Dendritic cell treated with granulocyte-macrophage colony-stimulating factor and Interleukin-4, amounts not matched to agents 40 ng/mL and 50 ng/mL, for 4 days (primary cell): Measurements from ENCODE around the gene ITGA5.

Source experiments
- H3K27ac Mint-ChIP-seq: one replicate; pipeline ENCODE4 v1.8.0; 2022; ENCODE audit warnings: mild to moderate bottlenecking, mixed read lengths
- H3K27me3 Mint-ChIP-seq: one replicate; pipeline ENCODE4 v1.8.0; 2022; ENCODE audit warnings: mild to moderate bottlenecking, mixed read lengths
- H3K36me3 Mint-ChIP-seq: one replicate; pipeline ENCODE4 v1.8.0; 2022; ENCODE audit warnings: low read depth, mixed read lengths
- H3K4me1 Mint-ChIP-seq: one replicate; pipeline ENCODE4 v1.8.0; 2022; ENCODE audit warnings: low read depth, mixed read lengths
- H3K4me3 Mint-ChIP-seq: one replicate; pipeline ENCODE4 v1.8.0; 2022; ENCODE audit warnings: mild to moderate bottlenecking, moderate library complexity, mixed read lengths
- H3K9me3 Mint-ChIP-seq: one replicate; pipeline ENCODE4 v1.8.0; 2022; ENCODE audit warnings: mixed read lengths
- intact Hi-C: fragments of 100-400 bp; cut with micrococcal nuclease; formaldehyde crosslinking; loops from one replicate; pipeline ENCODE4 v1.15.0; 2022

The ITGA5 gene

DNA sequence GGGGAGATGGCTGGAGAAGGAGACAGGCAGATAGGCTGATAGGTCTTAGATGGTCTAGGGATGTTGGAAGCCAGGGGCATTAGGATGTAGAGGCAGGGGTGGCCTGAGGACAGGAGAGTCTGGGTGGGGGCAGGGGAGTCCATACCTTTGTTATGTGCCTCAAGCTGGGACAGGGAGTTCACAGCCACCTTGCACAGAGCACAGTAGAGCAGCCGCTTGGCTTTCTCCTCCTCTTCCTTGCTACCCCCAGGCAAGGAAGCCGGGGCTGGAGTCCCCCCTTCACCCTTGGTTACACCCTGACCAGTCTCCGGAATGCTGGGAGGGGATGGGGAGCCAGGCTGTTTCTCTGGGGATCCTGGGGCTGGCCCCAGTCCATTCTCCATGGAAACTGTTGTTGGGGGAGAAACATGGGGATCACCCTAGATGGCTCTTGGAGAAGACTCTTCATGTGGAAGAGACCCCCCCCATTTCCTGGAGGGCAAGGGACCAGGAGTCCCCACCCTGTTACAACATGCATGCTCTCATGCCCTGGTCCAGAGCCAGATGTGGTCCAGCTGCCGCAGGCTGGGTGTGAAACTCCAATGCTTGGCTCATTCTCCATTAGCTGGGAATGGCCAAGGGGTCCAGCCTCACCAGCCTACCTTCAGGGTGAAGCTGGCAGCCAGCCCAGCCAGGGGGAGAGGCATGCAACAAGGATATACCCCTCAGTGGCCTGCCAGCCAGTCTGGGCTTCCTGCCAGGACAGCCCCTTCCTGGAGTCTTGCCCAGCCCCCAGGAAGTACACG is 47.5 kb downstream of the ITGA5 start:
- Mint-ChIP-seq H3K9me3 (no peaks in the 10 kb centered on the region), H3K4me1 (peaks cover 94% of the 10 kb centered on the region), H3K27me3 (no peaks in the 10 kb centered on the region), H3K36me3 (peaks cover 77% of the 10 kb centered on the region), H3K27ac (no peak overlapping the region), H3K4me3 (no peak overlapping the region)
- intact Hi-C loops, result no loop called here

DNA sequence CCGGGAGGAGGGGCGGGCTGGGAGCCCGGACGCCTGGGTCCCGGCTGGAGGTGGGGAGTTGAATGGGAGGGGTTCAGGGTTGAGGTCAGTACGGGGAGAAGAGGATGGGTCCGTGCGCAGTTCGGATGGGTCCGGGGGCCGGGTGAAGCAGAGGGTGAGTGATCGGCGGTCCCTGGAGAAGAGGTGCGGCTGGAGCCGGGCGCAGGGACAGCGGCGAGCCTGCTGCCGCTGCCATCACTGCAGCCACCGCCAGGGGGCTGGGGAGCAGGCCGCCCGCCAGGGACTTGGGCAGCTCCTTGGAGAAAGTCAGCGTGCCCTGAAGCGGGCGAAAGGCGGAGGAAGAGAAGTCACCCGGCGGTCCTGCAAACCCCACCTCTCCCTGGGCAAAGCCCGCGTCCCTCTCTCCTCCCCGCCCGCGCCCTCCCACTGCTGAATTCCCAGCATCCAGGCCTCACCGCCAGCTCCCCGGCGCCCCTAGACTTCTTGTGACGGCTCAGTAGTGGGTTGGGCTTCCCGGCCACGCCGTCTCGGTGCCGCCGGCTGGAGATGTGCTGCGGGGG is 48.8 kb downstream of the ITGA5 start:
- Mint-ChIP-seq H3K4me1 (peaks cover 81% of the 10 kb centered on the region), H3K9me3 (no peaks in the 10 kb centered on the region), H3K27ac (no peak overlapping the region), H3K4me3 (no peak overlapping the region), H3K27me3 (no peaks in the 10 kb centered on the region), H3K36me3 (peaks cover 65% of the 10 kb centered on the region)
- intact Hi-C loops, result no loop called here

DNA sequence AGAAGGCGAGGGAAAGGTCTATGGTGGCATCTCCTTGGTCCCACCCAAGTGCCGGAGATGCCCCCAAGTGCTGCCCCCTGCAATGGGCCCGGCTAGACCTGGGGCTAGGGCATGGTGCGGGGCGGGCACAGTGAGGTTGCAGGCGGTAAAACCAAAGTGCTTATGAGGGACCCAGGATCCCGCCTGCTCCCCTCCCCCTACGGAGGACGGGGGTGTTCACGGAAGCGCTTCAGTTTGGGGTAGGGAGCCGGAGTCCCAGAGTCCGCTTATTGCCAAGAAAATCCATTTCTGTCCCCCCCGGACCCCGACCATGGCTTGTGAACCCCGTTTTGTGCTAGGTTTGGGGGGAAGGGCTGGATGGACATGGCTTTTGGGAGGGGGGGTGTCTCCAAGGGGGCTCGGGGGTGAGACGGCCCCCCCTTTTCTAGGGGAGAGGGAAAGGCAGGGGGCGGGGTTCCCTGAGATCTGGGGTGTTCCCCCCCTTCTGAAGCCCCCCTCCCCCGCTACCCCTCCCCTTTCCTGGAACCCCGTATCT is 49.4 kb downstream of the ITGA5 start:
- H3K27ac Mint-ChIP-seq, result peak overlapping the region; percentile 58
- peaks cover 80% of the 10 kb centered on the region for H3K4me1 Mint-ChIP-seq
- H3K9me3 Mint-ChIP-seq, result no peaks in the 10 kb centered on the region
- peaks cover 59% of the 10 kb centered on the region for H3K36me3 Mint-ChIP-seq
- H3K4me3 Mint-ChIP-seq, result no peak overlapping the region
- no peaks in the 10 kb centered on the region for H3K27me3 Mint-ChIP-seq
- intact Hi-C loops, result loop anchor here (2.0 to 5.0 kb wide), 3 partner anchors 33 to 75 kb away; partner anchors contain the start of gene COPZ1

DNA sequence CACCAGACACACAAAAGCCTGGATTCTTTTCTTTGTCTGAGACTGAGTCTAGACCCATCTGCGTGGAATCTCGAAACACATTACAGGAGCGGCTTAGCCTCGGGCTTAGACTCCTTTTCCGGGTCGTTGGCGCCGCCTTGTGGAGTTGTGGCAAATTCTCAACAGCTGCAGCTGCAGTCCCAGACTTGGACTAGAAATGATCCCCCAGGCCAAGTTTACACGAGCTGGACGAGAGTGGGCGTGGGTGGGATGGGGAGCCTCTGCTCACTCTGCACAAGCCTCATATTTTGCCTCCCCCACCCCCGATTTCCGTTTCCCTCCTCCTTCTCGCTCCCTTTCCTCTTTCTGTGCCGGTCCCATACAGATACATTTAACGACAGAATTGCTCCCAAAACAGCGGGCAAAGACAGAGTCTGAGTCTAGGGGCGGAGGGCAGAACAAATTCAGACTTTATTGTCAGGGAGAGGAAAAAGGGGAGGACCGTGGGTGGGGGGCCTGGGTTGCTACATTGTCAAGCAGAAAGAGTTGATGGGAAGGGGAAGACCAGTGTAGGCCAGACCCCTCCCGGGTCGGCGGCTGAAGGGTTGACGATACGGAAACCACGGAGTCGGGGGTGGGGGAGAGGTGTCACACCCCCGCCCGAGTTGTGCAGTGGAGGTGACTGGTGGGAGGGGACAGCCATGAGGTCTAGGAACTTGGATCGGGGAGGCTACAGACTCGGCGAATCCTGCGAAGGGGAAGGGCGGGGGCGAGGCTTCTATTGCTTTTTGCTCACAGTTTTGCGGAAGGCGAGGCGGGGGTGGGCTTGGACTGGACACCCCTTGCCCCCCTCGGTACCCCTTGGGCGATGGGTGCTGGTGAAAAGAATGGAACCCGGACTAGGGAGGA is 50.1 kb downstream of the ITGA5 start:
- intact Hi-C loops, result loop anchor here (2.0 to 5.0 kb wide), 3 partner anchors 32 to 74 kb away; partner anchors contain the start of gene COPZ1
- Mint-ChIP-seq H3K4me1 (peaks cover 80% of the 10 kb centered on the region), H3K27ac (peak overlapping the region; percentile 58), H3K27me3 (no peaks in the 10 kb centered on the region), H3K36me3 (peaks cover 52% of the 10 kb centered on the region), H3K9me3 (no peaks in the 10 kb centered on the region), H3K4me3 (peak overlapping the region; percentile 18)

DNA sequence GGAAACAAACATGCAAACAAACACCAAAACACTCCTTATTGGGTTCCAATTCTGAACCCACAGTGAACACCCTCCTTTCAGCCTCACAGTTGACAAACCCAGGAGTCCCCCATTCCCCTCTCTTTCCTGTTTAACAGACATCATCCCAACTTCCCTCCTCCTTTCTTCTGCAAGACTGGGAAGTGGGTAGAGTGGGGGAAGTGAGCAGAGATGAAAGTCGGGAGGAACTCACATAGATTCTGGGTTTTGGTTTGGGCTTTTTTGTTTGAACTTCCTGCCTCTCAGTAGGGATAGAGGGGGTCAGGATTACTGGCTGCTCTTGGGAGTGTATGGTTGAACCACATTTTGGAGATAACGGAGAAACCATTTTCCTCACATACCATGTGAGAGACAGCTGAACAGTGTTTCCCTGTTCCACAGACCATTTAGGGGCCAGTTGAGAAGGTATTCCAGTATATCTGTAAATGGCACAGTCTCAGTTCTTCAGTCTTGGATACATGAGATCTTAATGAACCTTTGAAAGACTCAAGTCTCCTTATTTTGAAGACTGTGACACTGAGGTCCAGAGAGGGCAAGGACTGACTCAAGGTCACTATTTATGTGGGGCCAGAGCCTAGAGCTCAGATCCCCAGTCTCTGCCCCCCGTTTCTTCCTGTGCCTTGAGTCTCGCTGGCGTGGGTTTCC is 50.9 kb downstream of the ITGA5 start:
- no peaks in the 10 kb centered on the region for H3K27me3 Mint-ChIP-seq
- intact Hi-C loops, result loop anchor here (2.0 to 5.0 kb wide), 3 partner anchors 31 to 73 kb away; partner anchors contain the start of gene COPZ1
- peak overlapping the region; percentile 58 for H3K27ac Mint-ChIP-seq
- peaks cover 44% of the 10 kb centered on the region for H3K36me3 Mint-ChIP-seq
- H3K9me3 Mint-ChIP-seq, result no peaks in the 10 kb centered on the region
- H3K4me3 Mint-ChIP-seq, result peak overlapping the region; percentile 2
- peaks cover 80% of the 10 kb centered on the region for H3K4me1 Mint-ChIP-seq

DNA sequence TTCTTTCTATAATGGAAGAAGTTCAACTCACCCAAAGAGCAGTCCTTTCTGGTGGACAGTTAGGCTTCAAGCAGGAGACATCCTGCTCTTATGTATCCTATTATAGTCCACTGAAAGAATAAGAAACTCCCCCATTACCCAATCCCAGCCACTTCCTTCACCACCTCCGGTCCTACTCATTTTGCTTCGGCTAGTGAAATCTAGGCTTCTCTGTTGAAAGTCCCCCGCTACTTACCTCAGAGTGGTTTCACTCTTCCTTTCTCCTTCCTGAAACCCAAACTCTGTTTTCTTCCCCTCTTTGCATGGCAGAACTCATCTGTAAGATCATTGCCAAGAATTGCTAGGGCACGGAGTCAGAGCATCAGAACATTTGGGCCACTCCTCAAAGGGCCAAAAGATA is 54.7 kb downstream of the ITGA5 start, which contains the start of gene GPR84:
Gene GPR84 (minus strand): TSS at position 74 of the 400 bp plus-strand sequence. CDS start 635 bp downstream, outside the sequence.
- Mint-ChIP-seq H3K4me3 (peak within 1 kb of the TSS; percentile 35), H3K27ac (peak within 1 kb of the TSS; percentile 72)

DNA sequence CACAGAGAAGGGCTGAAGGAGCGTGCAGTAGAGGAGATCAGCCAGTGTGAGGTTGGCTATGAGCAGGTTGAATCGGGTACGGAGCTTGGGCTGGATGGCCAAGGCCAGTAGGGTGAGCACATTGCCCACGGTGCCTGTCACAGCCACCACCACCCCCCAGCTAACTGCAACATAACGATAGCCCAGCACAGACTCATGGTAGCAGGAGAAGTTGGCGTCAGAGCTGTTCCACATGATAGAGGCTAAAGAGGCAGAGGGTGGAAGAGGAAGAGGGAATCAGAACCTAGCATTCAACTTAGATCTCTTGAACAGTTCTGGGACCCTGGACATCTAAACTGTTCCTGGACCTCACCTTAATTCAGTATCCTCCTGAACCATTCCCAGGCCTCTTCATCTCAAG is 55.4 kb downstream of the ITGA5 start:
- no peaks in the 10 kb centered on the region for H3K36me3 Mint-ChIP-seq
- H3K4me1 Mint-ChIP-seq, result peaks cover 55% of the 10 kb centered on the region
- no peaks in the 10 kb centered on the region for H3K9me3 Mint-ChIP-seq
- peak overlapping the region; percentile 72 for H3K27ac Mint-ChIP-seq
- H3K4me3 Mint-ChIP-seq, result peak overlapping the region; percentile 30
- intact Hi-C loops, result loop anchor here (5.0 kb wide), 1 partner anchor 141 kb away; no protein-coding TSS in a partner anchor
- no peaks in the 10 kb centered on the region for H3K27me3 Mint-ChIP-seq

More for the DNA sequence above, 54.7 kb downstream of the ITGA5 start, which contains the start of gene GPR84:
- Mint-ChIP-seq H3K4me1 (peaks cover 63% of the 10 kb centered on the region), H3K9me3 (no peaks in the 10 kb centered on the region), H3K36me3 (peaks cover 6% of the 10 kb centered on the region), H3K27me3 (no peaks in the 10 kb centered on the region)
- intact Hi-C loops, result loop anchor here (5.0 kb wide), 1 partner anchor 142 kb away; no protein-coding TSS in a partner anchor

DNA sequence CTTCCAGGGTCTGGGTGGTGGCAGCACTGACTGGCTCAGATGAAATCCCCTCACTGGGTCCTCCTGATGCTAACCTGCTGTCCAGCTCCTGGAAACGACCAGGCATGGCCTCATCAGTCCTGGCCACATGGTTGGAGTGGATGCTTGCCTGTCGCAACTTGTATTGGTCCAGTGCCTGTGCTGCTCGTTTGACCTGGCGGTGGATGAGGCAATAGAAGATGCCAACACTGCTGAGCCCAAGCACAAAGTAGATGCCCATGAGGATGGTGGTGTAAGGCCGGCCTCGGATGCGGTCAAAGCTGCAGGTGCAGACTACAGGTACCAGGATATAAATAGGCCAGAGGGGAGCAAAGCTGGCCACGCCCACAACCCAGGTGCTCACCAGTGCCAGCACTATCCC is 56.0 kb downstream of the ITGA5 start:
- Mint-ChIP-seq H3K4me1 (peaks cover 49% of the 10 kb centered on the region), H3K27me3 (no peaks in the 10 kb centered on the region), H3K36me3 (no peaks in the 10 kb centered on the region), H3K9me3 (no peaks in the 10 kb centered on the region), H3K27ac (peak overlapping the region; percentile 72), H3K4me3 (peak overlapping the region; percentile 30)
- intact Hi-C loops, result loop anchor here (5.0 kb wide), 1 partner anchor 141 kb away; no protein-coding TSS in a partner anchor

DNA sequence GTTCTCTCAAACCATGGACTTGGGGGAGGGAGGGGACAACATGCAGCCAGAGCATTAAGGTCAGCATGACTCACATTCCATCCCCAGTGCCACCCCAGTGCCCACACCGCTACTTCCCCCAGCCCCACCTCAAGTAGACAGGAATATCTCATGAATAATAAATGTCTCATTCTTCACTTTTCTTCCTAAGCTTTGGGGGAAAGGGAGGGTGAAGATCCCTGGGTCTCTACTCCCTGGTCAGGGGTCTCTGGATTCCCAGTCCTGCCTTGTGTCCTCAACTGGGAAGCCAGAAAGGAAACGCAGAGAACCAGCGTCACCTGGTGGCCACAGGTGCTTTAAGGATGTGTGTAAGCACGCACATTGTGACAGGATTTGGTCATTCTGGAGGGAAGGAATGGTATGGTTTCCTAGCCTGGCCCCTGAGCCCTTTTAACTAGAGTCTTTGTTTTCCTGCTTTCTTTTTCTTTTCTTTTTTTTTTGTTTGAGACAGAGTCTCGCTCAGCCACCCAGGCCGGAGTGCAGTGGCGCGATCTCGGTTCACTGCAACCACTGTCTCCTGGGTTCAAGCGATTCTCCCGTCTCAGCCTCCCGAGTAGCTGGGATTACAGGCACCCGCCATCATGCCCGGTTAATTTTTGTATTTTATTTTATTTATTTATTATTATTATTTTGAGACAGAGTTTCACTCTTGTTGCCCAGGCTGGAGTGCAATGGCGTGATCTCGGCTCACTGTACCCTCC is 58.2 kb downstream of the ITGA5 start:
- intact Hi-C loops, result loop anchor here (5.0 kb wide), 1 partner anchor 139 kb away; no protein-coding TSS in a partner anchor
- Mint-ChIP-seq H3K9me3 (no peaks in the 10 kb centered on the region), H3K36me3 (no peaks in the 10 kb centered on the region), H3K27ac (peak overlapping the region; percentile 62), H3K27me3 (no peaks in the 10 kb centered on the region), H3K4me3 (no peak overlapping the region), H3K4me1 (peaks cover 39% of the 10 kb centered on the region)

DNA sequence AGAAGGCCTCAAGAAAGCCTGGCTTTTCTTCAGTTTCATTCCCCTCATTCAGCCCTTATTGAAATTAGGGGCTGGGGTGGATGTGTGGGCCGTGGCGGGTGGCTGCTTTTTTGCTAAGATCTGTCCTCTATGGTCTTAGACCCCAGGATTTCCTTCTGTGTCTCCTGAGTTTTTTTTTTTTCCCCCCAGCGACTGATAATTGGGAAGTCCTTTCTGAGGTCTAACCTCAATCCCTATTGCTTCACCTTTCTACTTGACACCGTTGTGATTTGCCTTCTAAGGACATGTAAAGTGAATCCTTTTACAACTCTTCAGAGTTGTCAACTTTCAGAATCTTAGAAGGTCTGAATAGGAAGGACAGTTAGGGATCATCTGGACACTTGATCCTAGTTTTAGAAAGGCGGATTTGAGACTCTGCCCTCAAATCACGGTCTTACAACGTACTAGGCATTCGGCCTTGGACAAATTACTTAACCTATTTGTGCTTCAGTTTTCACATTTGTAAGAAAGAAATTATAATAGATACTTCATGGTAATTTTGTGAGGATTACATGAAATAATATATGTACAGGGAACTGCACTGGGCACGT is 59.2 kb downstream of the ITGA5 start:
- no peak overlapping the region for H3K27ac Mint-ChIP-seq
- H3K36me3 Mint-ChIP-seq, result no peaks in the 10 kb centered on the region
- intact Hi-C loops, result loop anchor here (5.0 kb wide), 1 partner anchor 138 kb away; no protein-coding TSS in a partner anchor
- no peaks in the 10 kb centered on the region for H3K27me3 Mint-ChIP-seq
- H3K4me1 Mint-ChIP-seq, result peaks cover 37% of the 10 kb centered on the region
- H3K9me3 Mint-ChIP-seq, result no peaks in the 10 kb centered on the region
- H3K4me3 Mint-ChIP-seq, result no peak overlapping the region

DNA sequence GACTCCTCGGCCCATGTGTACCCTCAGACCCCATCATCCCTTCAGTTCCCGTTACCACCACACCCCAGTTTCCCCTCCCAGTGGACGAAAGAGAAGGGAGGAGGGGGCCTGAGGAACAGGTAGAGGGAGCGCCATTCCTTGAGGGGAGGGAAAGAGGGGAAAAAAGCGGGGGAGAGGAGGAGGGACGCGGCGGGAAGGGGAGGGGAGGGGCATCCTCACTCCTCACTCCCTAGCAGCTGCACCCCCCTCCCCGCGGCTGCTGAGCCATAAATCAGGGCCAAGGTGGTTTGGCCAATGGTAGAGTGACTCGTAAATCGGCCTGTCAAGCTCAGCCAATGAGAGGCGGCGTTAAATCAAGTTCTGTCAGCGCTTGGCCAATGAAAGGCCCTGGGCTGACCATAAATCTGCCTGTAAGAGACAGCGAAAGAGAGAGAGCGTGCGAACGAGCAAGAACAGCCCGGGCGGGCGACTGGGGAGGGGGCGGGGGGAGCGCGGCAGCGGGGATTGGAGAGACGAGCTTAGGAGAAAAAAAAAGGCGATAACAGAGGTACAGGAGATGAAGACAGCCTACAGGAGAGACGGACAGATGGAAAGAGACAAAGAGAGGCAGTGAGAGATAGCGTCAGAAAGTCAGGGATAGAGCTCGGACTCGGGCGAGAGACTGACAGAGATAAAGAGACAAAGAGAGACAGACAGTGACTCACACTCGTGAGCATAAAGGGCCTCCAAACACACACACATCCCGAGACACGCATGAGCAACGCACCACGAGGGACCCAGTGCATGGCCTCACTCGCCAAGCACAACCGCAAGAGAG is 59.9 kb downstream of the ITGA5 start:
- intact Hi-C loops, result no loop called here
- H3K36me3 Mint-ChIP-seq, result no peaks in the 10 kb centered on the region
- no peaks in the 10 kb centered on the region for H3K9me3 Mint-ChIP-seq

More for the DNA sequence above, 59.9 kb downstream of the ITGA5 start:
- H3K27ac Mint-ChIP-seq, result no peak overlapping the region
- no peak overlapping the region for H3K4me3 Mint-ChIP-seq
- H3K4me1 Mint-ChIP-seq, result peaks cover 30% of the 10 kb centered on the region
- no peaks in the 10 kb centered on the region for H3K27me3 Mint-ChIP-seq
